Neural progenitor cell (in vitro differentiated cells): ENCODE data around the gene DISC1.

Experiments
- CTCF ChIP-seq: fragments of 200-600 bp; sonication (generic); IDR thresholded peaks from 2 replicates; pipeline ENCODE4 v1.5.1; 2017; ENCODE audit warnings: antibody characterized with exemption, mild to moderate bottlenecking
- EZH2phosphoT487 ChIP-seq: fragments of 200-600 bp; sonication (generic); IDR thresholded peaks from 2 replicates; pipeline ENCODE4 v1.6.1; 2017; ENCODE audit warnings: antibody characterized with exemption

GRCh38 chr1:231836227-231836893, 209.8 kb downstream of the DISC1 start:
- TF ChIP-seq EZH2phosphoT487 (no peak), CTCF (no peak)
